ENCODE data around the gene ASPG. TPM values are rescaled to one million over a fixed set of nuclear protein-coding genes. Genes with fewer than 3 reads are reported as not detected.

ASPG gene
- total RNA-seq, 2 experiments from 2014 or later = not detected

- CTCF ChIA-PET = no interaction called here
- POLR2A ChIA-PET = no interaction called here
- no peak for DNase-seq
- Mint-ChIP-seq H3K4me1 (ENCODE audit: low read depth) (peaks cover 10% of the 10 kb centered on the region), H3K9me3 (ENCODE audit: insufficient read depth) (no peaks in the 10 kb centered on the region), H3K27ac (no peak overlapping the region), H3K4me3 (no peak overlapping the region), H3K27me3 (ENCODE audit: low read depth) (peaks cover 20% of the 10 kb centered on the region), H3K36me3 (ENCODE audit: low read depth) (no peaks in the 10 kb centered on the region)
- ATAC-seq = no peak
Measured at GRCh38 chr14:104138718-104139459, 53.4 kb downstream of the ASPG start.

DNA sequence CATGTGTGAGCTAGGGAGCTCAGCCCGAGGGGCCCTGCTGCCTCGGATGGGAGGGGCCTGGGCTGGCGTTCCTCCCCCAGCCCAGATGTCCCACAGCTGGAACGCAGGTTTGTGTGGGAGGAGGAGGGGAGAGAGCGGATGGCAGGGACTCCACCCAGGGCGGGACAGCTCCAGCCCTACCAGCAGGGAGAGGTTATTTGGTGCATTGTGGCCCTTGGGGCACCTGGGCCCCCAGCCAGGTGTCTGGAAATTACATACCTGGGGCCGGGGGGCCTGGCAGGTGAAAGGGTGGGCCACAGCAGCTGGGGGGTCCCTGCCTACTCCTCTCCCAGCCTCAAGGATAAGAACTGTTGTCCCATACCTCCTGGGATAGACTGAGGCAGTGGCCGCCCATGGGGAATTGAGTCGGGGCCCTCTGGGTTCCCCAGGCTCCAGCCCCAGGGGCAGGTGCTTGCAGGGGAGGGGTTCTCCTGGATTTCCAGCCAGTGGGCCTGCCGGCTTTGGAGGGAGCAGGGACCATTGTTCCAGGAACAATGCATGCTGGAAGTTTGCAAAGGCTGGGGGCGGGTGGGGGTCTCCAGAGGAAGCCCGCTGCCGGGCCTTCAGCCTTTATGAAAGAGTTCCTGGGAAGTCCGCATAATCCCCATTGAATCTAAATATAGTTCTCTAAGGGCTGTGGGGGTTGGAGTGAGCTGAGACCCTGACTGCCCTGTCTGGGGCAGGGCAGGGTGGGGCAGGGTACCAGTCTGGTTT lies 54.1 kb downstream of the ASPG start:
- Mint-ChIP-seq H3K4me3 (no peak overlapping the region), H3K36me3 (ENCODE audit: low read depth) (no peaks in the 10 kb centered on the region), H3K9me3 (ENCODE audit: insufficient read depth) (no peaks in the 10 kb centered on the region), H3K4me1 (ENCODE audit: low read depth) (peaks cover 10% of the 10 kb centered on the region), H3K27ac (no peak overlapping the region), H3K27me3 (ENCODE audit: low read depth) (peaks cover 18% of the 10 kb centered on the region)
- ChIA-PET POLR2A (no interaction called here), CTCF (no interaction called here)
- ATAC-seq = no peak
- no peak for DNase-seq

DNA sequence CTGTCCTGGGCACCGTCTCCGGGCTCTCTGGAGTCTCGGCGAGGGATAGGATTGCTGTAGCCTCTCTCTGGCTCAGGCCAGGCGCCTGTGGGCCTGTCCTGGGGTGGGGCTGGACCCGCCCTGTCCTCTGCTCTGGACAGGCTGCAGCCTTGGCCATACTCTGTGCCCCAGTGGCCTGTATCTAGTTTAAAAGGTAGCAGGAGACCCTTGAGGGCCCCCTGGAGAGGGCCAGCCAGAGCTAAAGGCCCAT lies 54.6 kb downstream of the ASPG start:
- Mint-ChIP-seq H3K36me3 (ENCODE audit: low read depth) (no peaks in the 10 kb centered on the region), H3K9me3 (ENCODE audit: insufficient read depth) (no peaks in the 10 kb centered on the region), H3K4me1 (ENCODE audit: low read depth) (peaks cover 10% of the 10 kb centered on the region), H3K4me3 (no peak overlapping the region), H3K27ac (no peak overlapping the region), H3K27me3 (ENCODE audit: low read depth) (peaks cover 15% of the 10 kb centered on the region)
- no peak for DNase-seq
- no peak for ATAC-seq
- ChIA-PET CTCF (no interaction called here), POLR2A (no interaction called here)

- ATAC-seq (no peak), DNase-seq (no peak)
- POLR2A ChIA-PET = no interaction called here
- H3K27me3 Mint-ChIP-seq (ENCODE audit: low read depth) = peaks cover 9% of the 10 kb centered on the region
- no peak overlapping the region for H3K27ac Mint-ChIP-seq
- no peak overlapping the region for H3K4me3 Mint-ChIP-seq
- H3K4me1 Mint-ChIP-seq (ENCODE audit: low read depth) = peaks cover 10% of the 10 kb centered on the region
- no peaks in the 10 kb centered on the region for H3K9me3 Mint-ChIP-seq (ENCODE audit: insufficient read depth)
- no peaks in the 10 kb centered on the region for H3K36me3 Mint-ChIP-seq (ENCODE audit: low read depth)
- CTCF ChIA-PET = no interaction called here
Measured at GRCh38 chr14:104140463-104141331, 55.2 kb downstream of the ASPG start.

- H3K4me3 Mint-ChIP-seq = no peak overlapping the region
- POLR2A ChIA-PET = no interaction called here
- CTCF ChIA-PET = no interaction called here
- peaks cover 10% of the 10 kb centered on the region for H3K4me1 Mint-ChIP-seq (ENCODE audit: low read depth)
- H3K27ac Mint-ChIP-seq = no peak overlapping the region
- peaks cover 8% of the 10 kb centered on the region for H3K27me3 Mint-ChIP-seq (ENCODE audit: low read depth)
- ATAC-seq (no peak), DNase-seq (no peak)
- no peaks in the 10 kb centered on the region for H3K9me3 Mint-ChIP-seq (ENCODE audit: insufficient read depth)
- no peaks in the 10 kb centered on the region for H3K36me3 Mint-ChIP-seq (ENCODE audit: low read depth)
Measured at GRCh38 chr14:104141621-104142091, 56.2 kb downstream of the ASPG start.

DNA sequence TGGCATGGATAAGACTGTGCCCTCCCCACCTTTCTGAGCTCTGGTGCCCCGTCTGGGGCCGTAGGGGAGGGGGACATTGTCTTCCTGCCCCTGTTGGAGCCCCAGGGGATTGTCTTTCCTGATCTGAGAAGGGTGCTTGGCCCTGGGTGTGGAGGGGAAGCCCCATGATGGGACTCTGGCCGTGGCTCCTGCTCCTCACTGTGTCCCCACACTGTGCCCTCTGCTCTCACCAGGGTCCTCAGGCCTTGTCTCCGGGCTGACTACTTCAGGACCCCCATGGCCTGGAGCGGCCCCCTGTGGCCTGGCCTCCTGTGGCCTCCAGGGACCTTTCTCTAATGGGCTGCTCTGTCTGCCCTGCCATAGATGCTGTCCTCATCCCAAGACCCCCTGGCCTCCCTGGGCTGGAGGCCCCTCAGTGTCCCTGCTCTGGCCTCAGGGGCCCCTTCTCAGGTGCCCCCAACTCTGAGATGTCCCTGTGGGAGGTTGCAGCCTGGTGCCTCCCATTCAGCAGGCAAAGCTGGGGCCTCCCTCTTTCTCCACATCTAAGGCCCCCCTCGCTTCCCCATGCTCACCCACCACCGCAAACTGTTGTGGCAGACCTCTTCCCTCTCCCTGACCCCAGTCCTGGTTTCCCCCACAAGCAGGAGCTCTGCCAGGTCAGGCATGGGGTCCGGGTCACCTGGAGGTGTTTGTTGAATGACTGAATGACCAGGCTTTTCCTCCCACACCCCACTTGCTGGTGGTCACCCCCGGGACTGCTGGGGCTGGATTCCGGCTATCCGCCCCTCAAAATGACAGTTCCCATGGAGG lies 56.8 kb downstream of the ASPG start:
- DNase-seq (no peak), ATAC-seq (no peak)
- no peak overlapping the region for H3K4me3 Mint-ChIP-seq
- H3K9me3 Mint-ChIP-seq (ENCODE audit: insufficient read depth) = no peaks in the 10 kb centered on the region
- ChIA-PET CTCF (no interaction called here), POLR2A (interaction anchor here (0.7 kb wide), 1 partner anchor 300 kb away, joined by 3 read pairs; no protein-coding TSS in a partner anchor)
- H3K36me3 Mint-ChIP-seq (ENCODE audit: low read depth) = no peaks in the 10 kb centered on the region
- H3K4me1 Mint-ChIP-seq (ENCODE audit: low read depth) = peaks cover 3% of the 10 kb centered on the region
- no peak overlapping the region for H3K27ac Mint-ChIP-seq
- H3K27me3 Mint-ChIP-seq (ENCODE audit: low read depth) = peaks cover 3% of the 10 kb centered on the region

GRCh38 chr14:104142946-104143470 lies 57.5 kb downstream of the ASPG start:
- H3K4me1 Mint-ChIP-seq (ENCODE audit: low read depth) = peaks cover under 1% of the 10 kb centered on the region

DNA sequence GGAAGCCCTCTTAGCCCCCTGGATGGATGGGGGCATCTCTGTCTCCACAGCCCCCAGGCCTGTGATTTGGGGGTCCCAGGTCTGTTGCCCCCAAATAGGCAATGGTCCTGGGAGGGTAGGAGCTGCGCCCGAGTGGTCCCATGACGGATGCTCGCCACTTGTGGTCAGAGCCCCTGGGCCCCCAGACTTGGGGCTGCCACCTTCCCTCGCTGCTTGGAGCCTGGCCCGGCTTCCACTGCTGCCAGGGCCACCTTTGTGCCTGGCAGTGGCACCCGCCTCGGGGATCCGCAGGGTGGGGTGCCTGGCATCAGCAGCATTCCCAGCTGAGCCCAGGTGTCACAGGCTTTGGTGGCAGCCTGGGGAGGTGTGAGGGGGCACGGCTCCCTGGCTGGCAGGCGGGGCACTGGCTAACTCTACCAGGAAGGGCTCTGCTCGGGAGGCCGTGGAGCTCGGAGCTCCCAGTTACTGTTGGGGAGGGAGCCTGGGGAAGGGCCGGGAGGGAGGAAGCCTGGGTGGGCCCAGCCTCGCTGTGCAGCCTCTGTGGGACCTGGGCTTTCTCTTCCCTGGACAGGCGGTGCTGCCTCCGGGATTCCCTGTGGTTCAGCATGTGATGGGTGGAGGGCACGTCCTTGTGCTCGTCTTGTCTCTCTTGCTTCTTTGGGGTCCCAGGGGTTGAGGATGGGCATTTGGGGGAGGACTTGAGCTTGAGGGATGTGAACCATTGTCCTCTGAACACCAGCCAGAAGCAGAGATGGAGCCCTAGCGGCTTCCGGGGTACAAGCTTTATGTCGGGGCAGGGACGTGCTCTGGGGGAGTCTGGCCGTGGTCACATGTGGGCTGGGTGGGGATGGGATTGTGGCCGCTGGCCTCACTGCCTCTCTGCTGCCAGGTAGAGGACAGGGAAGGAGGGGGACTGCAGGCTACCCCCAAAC lies 58.3 kb downstream of the ASPG start:
- CTCF ChIA-PET = interaction anchor here (1.0 kb wide), 1 partner anchor 420 kb away, joined by 3 read pairs; no protein-coding TSS in a partner anchor
- no peak for ATAC-seq
- H3K27me3 Mint-ChIP-seq (ENCODE audit: low read depth) = peaks cover 3% of the 10 kb centered on the region
- no peaks in the 10 kb centered on the region for H3K36me3 Mint-ChIP-seq (ENCODE audit: low read depth)
- no peak for DNase-seq
- H3K27ac Mint-ChIP-seq = no peak overlapping the region
- no peaks in the 10 kb centered on the region for H3K9me3 Mint-ChIP-seq (ENCODE audit: insufficient read depth)
- H3K4me3 Mint-ChIP-seq = no peak overlapping the region
- H3K4me1 Mint-ChIP-seq (ENCODE audit: low read depth) = no peaks in the 10 kb centered on the region
- POLR2A ChIA-PET = no interaction called here

More at GRCh38 chr14:104142946-104143470, 57.5 kb downstream of the ASPG start:
- Mint-ChIP-seq H3K27me3 (ENCODE audit: low read depth) (peaks cover 3% of the 10 kb centered on the region), H3K36me3 (ENCODE audit: low read depth) (no peaks in the 10 kb centered on the region), H3K9me3 (ENCODE audit: insufficient read depth) (no peaks in the 10 kb centered on the region), H3K4me3 (no peak overlapping the region), H3K27ac (no peak overlapping the region)
- ATAC-seq (no peak), DNase-seq (no peak)
- POLR2A ChIA-PET = interaction anchor here (0.7 kb wide), 1 partner anchor 300 kb away, joined by 3 read pairs; no protein-coding TSS in a partner anchor
- CTCF ChIA-PET = no interaction called here

- Mint-ChIP-seq H3K9me3 (ENCODE audit: insufficient read depth) (no peaks in the 10 kb centered on the region), H3K27me3 (ENCODE audit: low read depth) (peaks cover under 1% of the 10 kb centered on the region), H3K36me3 (ENCODE audit: low read depth) (no peaks in the 10 kb centered on the region), H3K4me3 (no peak overlapping the region), H3K4me1 (ENCODE audit: low read depth) (no peaks in the 10 kb centered on the region), H3K27ac (no peak overlapping the region)
- ChIA-PET CTCF (interaction anchor here (1.0 to 1.2 kb wide), 2 partner anchors 67 to 420 kb away, joined by 3 to 4 read pairs; no protein-coding TSS in a partner anchor), POLR2A (no interaction called here)
- no peak for DNase-seq
- no peak for ATAC-seq
Measured at GRCh38 chr14:104144453-104144790, 58.9 kb downstream of the ASPG start.

DNA sequence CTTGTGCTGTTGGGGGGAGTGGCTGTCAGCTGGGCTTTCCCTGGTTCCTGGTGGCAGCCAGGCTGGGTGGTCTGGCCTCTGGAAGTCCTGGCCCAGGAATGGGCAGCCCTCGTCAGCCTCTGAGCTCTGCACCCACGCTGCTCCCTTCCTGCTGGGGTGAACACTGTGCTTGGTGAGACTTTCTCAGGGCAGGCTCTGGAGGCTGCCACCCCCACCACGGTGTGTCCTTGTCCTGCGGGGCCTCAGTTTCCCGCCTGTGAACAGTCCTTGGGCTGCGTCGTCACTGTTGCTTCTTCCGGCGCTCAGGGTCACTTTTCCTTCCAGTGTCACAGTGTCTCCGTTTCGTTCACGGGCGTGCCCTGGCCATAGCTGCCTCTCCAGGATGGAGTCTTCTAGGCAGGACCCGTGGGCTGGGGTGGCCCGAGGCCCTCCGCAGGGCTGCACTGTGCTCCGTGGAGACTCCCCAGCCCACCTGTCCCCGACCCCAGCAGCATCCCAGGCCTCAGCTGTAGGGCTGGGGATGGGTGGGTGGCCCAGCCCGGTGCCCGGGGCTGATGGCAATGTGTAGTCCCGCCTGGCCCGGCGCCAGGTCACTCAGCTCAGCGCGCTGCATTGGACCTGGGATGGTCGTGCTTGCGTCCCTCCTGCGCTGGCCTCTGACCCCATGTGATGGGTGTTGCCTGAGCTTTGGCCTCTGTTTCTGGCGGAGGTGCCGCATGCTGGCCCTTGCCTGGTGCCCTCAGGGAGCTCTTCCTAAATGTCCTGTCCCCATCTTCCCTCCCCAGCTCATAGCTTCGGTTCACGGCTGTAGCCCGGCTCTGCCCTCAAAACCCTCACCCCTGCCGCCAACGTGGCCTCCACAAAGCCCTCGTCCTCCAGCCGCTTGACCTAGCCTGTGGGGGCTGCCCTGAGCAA lies 59.7 kb downstream of the ASPG start:
- Mint-ChIP-seq H3K9me3 (ENCODE audit: insufficient read depth) (no peaks in the 10 kb centered on the region), H3K4me1 (ENCODE audit: low read depth) (no peaks in the 10 kb centered on the region), H3K27ac (no peak overlapping the region), H3K36me3 (ENCODE audit: low read depth) (no peaks in the 10 kb centered on the region), H3K4me3 (no peak overlapping the region), H3K27me3 (ENCODE audit: low read depth) (no peaks in the 10 kb centered on the region)
- DNase-seq (no peak), ATAC-seq (no peak)
- ChIA-PET POLR2A (interaction anchor here (0.5 kb wide), 1 partner anchor 69 kb away, joined by 3 read pairs; no protein-coding TSS in a partner anchor), CTCF (interaction anchor here (1.2 kb wide), 1 partner anchor 67 kb away, joined by 4 read pairs; no protein-coding TSS in a partner anchor)

All from activated CD8-positive, alpha-beta T cell treated with anti-CD3 and anti-CD28 coated beads, Interleukin-2, amount 10 ng/mL, durations not matched to agents 7 days and 5 days (primary cell).